ENCODE results near the gene PGLYRP1. TPM values are rescaled to one million over a fixed set of nuclear protein-coding genes. Genes with fewer than 3 reads are reported as not detected.

The PGLYRP1 gene
- total RNA-seq, 4 donors from 2014 or later: not detected

GRCh38 chr19:46017095-46017429 is 5.8 kb downstream of the PGLYRP1 start:
- Histone ChIP-seq H3K27ac (no peak overlapping the region), H3K4me1 (peaks cover 51% of the 10 kb centered on the region), H3K27me3 (peaks cover 32% of the 10 kb centered on the region), H3K36me3 (peaks cover 3% of the 10 kb centered on the region), H3K9me3 (no peaks in the 10 kb centered on the region), H3K4me3 (peak overlapping the region; percentile 58)
- no peak for TF ChIP-seq POLR2A (IDR thresholded peaks at IDR 0.05)
- TF ChIP-seq POLR2AphosphoS5 (IDR thresholded peaks at IDR 0.05): no peak
- 48% methylated on average over 7 of the region's 7 CpGs for WGBS
- no peak for DNase-seq (ENCODE audit: low spot score in 2 of 2)

- Histone ChIP-seq H3K4me3 (peak overlapping the region; percentile 58), H3K36me3 (peaks cover 3% of the 10 kb centered on the region), H3K27ac (peak overlapping the region; percentile 7), H3K27me3 (peaks cover 28% of the 10 kb centered on the region), H3K4me1 (peaks cover 46% of the 10 kb centered on the region), H3K9me3 (no peaks in the 10 kb centered on the region)
- TF ChIP-seq POLR2A (IDR thresholded peaks at IDR 0.05) (no peak), EP300 (IDR thresholded peaks at IDR 0.05) (no peak), POLR2AphosphoS5 (IDR thresholded peaks at IDR 0.05) (no peak), CTCF (IDR thresholded peaks at IDR 0.05) (peak; percentile 28 to 94)
- WGBS: 1% methylated on average over 33 of the region's 48 CpGs
- peak in 1 of 2 donors; percentile 84 for DNase-seq (ENCODE audit: low spot score in 2 of 2)
These were observed 6.3 kb downstream of the PGLYRP1 start for GRCh38 chr19:46016426-46017094.

DNA sequence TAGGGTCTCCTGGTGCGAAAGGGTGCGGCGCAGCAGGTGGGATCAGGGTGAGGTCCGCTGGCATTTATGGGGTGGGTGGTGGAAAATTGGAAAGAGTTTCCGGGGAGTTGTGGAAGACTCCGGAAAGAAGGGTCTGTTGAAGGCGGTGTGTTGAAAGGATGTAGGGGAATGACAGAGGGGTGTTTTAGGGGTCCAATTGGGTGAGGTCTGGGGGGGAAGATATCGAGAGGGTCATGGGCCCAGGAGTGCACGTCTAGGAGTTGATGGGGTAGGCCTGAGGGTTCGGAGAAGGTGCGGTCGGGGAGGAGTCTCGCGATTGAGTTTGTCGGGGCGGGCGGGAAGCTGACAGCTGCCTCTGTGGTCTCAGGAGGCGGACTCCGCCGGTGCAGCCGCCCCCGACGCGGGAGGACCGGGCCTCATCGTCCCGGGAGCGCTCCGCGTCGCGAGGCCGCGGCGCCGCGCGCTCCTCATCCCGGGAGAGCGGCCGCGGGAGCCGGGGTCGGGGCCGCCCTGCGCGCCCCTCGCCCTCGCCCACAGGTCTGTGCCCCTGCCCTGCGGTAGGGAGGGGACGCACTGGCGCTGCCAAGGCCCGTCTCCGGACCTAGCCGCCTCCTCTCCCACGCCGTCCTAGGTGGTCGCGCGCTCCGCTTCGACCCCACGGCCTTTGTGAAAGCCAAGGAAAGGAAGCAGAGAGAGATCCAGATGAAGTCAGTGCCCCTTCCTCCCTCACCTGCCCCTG is 7.0 kb downstream of the PGLYRP1 start:
- peak overlapping the region; percentile 58 for H3K4me3 ChIP-seq
- peaks cover 26% of the 10 kb centered on the region for H3K27me3 ChIP-seq
- TF ChIP-seq CTCF (IDR thresholded peaks at IDR 0.05) (no peak), POLR2AphosphoS5 (IDR thresholded peaks at IDR 0.05) (no peak)
- H3K4me1 ChIP-seq: peaks cover 39% of the 10 kb centered on the region
- 4% methylated on average over 20 of the region's 63 CpGs for WGBS
- peak overlapping the region; percentile 7 for H3K27ac ChIP-seq
- no peaks in the 10 kb centered on the region for H3K9me3 ChIP-seq
- DNase-seq (ENCODE audit: low spot score in 2 of 2): no peak
- H3K36me3 ChIP-seq: peaks cover 3% of the 10 kb centered on the region

- H3K27ac ChIP-seq: no peak overlapping the region
- peaks cover 3% of the 10 kb centered on the region for H3K36me3 ChIP-seq
- H3K9me3 ChIP-seq: no peaks in the 10 kb centered on the region
- TF ChIP-seq POLR2AphosphoS5 (IDR thresholded peaks at IDR 0.05): no peak
- peak in 1 of 2 donors; percentile 10 for TF ChIP-seq POLR2A (IDR thresholded peaks at IDR 0.05)
- peaks cover 36% of the 10 kb centered on the region for H3K4me1 ChIP-seq
- DNase-seq (ENCODE audit: low spot score in 2 of 2): peak in 1 of 2 donors; percentile 80
- H3K27me3 ChIP-seq: peaks cover 26% of the 10 kb centered on the region
- WGBS: 7% methylated on average over 18 of the region's 74 CpGs
- peak overlapping the region; percentile 58 for H3K4me3 ChIP-seq
These were observed 7.7 kb downstream of the PGLYRP1 start for GRCh38 chr19:46014941-46015686.

GRCh38 chr19:46014534-46014933 is 8.3 kb downstream of the PGLYRP1 start:
- no peak for DNase-seq (ENCODE audit: low spot score in 2 of 2)
- H3K4me3 ChIP-seq: peak overlapping the region; percentile 58
- 26% methylated on average over 5 of the region's 8 CpGs for WGBS

More at GRCh38 chr19:46014534-46014933, 8.3 kb downstream of the PGLYRP1 start:
- Histone ChIP-seq H3K27me3 (peaks cover 26% of the 10 kb centered on the region), H3K36me3 (peaks cover 3% of the 10 kb centered on the region), H3K27ac (no peak overlapping the region), H3K4me1 (peaks cover 33% of the 10 kb centered on the region), H3K9me3 (no peaks in the 10 kb centered on the region)
- TF ChIP-seq CTCF (IDR thresholded peaks at IDR 0.05) (no peak), EP300 (IDR thresholded peaks at IDR 0.05) (no peak), POLR2A (IDR thresholded peaks at IDR 0.05) (no peak), POLR2AphosphoS5 (IDR thresholded peaks at IDR 0.05) (no peak)
